ENCODE measurements around the gene TSPAN5. TPM values are rescaled to one million over a fixed set of nuclear protein-coding genes. Genes with fewer than 3 reads are reported as not detected.
A peak's percentile ranks its signal among the peaks of the same experiment; 100 is the strongest.

TSPAN5 gene
- polyA plus RNA-seq, 1 of the 3 experiments (the other 2 are of a cell fraction) = 38.6 TPM

GRCh38 chr4:98613453-98614075 lies 44.8 kb downstream of the TSPAN5 start:
- Histone ChIP-seq H3K27ac (ENCODE audit: low read depth in 2 of 2, low read length in 1 of 2) (peak overlapping the region in 1 of 2 experiments; percentile 47; a peak in 2 of 4 replicates), H3K4me2 (no peak overlapping the region; the same call in 1 of the 2 replicates)

More at GRCh38 chr4:98613453-98614075, 44.8 kb downstream of the TSPAN5 start:
- WGBS (ENCODE audit: low lambda C conversion rate) = 92% methylated on average over 4 of the region's 4 CpGs
- no peaks in the 10 kb centered on the region for H3K27me3 ChIP-seq (ENCODE audit: insufficient read depth)
- DNase-seq = no peak
- H3K4me1 ChIP-seq (ENCODE audit: control insufficient read depth in 1 of 2, insufficient read depth in 2 of 2, low read depth in 1 of 2, low read length in 1 of 2) = peaks cover 31 to 33% of the 10 kb centered on the region in 2 experiments
- no peaks in the 10 kb centered on the region for H3F3A ChIP-seq (replicated peaks; ENCODE audit: insufficient read depth)
- H3K9me3 ChIP-seq = no peaks in the 10 kb centered on the region
- H2AFZ ChIP-seq (ENCODE audit: low read depth) = no peak overlapping the region
- no peaks in the 10 kb centered on the region for H3K9me2 ChIP-seq
- peaks cover 100% of the 10 kb centered on the region for H3K79me2 ChIP-seq (ENCODE audit: insufficient read depth)
- H3K9ac ChIP-seq = no peak overlapping the region
- no peaks in the 10 kb centered on the region for H3K36me3 ChIP-seq (replicated peaks in 1 of 2; ENCODE audit: control insufficient read depth in 1 of 2, insufficient read depth in 2 of 2, low read length in 1 of 2)
- no peak overlapping the region for H3K4me3 ChIP-seq (ENCODE audit: low read depth in 2 of 2, low read length in 1 of 2)
- H4K20me1 ChIP-seq (ENCODE audit: insufficient read depth) = peaks cover 67% of the 10 kb centered on the region
- POLR2A ChIA-PET = no interaction called here
- TF ChIP-seq SMC3 (IDR thresholded peaks at IDR 0.05; ENCODE audit: low read depth, low read length) (no peak), EZH2phosphoT487 (IDR thresholded peaks at IDR 0.05; ENCODE audit: borderline replicate concordance, low read depth) (no peak), JUND (IDR thresholded peaks at IDR 0.05) (no peak), GATA2 (CRISPR knock-in tag; IDR thresholded peaks at IDR 0.05) (no peak), FOSL2 (IDR thresholded peaks at IDR 0.05; ENCODE audit: borderline replicate concordance, low read depth) (no peak), EP300 (IDR thresholded peaks at IDR 0.05; ENCODE audit: borderline replicate concordance in 1 of 2, low read depth in 1 of 2, low read length in 1 of 2) (no peak), ELF1 (IDR thresholded peaks at IDR 0.05) (no peak), MXI1 (IDR thresholded peaks at IDR 0.05; ENCODE audit: low read depth, low read length) (no peak), PBX3 (IDR thresholded peaks at IDR 0.05) (no peak), FOXJ3 (CRISPR knock-in tag; IDR thresholded peaks at IDR 0.05) (no peak)
- TF ChIP-seq, protein P1, sequence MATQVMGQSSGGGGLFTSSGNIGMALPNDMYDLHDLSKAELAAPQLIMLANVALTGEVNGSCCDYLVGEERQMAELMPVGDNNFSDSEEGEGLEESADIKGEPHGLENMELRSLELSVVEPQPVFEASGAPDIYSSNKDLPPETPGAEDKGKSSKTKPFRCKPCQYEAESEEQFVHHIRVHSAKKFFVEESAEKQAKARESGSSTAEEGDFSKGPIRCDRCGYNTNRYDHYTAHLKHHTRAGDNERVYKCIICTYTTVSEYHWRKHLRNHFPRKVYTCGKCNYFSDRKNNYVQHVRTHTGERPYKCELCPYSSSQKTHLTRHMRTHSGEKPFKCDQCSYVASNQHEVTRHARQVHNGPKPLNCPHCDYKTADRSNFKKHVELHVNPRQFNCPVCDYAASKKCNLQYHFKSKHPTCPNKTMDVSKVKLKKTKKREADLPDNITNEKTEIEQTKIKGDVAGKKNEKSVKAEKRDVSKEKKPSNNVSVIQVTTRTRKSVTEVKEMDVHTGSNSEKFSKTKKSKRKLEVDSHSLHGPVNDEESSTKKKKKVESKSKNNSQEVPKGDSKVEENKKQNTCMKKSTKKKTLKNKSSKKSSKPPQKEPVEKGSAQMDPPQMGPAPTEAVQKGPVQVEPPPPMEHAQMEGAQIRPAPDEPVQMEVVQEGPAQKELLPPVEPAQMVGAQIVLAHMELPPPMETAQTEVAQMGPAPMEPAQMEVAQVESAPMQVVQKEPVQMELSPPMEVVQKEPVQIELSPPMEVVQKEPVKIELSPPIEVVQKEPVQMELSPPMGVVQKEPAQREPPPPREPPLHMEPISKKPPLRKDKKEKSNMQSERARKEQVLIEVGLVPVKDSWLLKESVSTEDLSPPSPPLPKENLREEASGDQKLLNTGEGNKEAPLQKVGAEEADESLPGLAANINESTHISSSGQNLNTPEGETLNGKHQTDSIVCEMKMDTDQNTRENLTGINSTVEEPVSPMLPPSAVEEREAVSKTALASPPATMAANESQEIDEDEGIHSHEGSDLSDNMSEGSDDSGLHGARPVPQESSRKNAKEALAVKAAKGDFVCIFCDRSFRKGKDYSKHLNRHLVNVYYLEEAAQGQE (IDR thresholded peaks at IDR 0.05; ENCODE audit: low read depth, low read length) = no peak
- CTCF ChIA-PET = interaction anchor here (1.2 kb wide), 1 partner anchor 34 kb away, joined by 3 read pairs; no protein-coding TSS in a partner anchor

All from SK-N-SH (cell line).